Immature natural killer cell (primary cell): Measurements from ENCODE around the gene ANKMY1. TPM values are rescaled to one million over a fixed set of nuclear protein-coding genes. Genes with fewer than 3 reads are reported as not detected.

Experiments used
- DNase-seq, 3 donors: peaks; one replicate each; pipeline ENCODE4 v3.0.0; 2022; ENCODE audit warnings: mixed read lengths in 1 of 3
- H3K27ac Mint-ChIP-seq, 6 donors: one replicate each; pipeline ENCODE4 v1.8.0; 2020; ENCODE audit warnings: mixed read lengths in 6 of 6, mild to moderate bottlenecking in 5 of 6, inconsistent platforms in 4 of 6, moderate library complexity in 3 of 6
- H3K27me3 Mint-ChIP-seq, 3 donors: one replicate each; pipeline ENCODE4 v1.8.0; 2020 to 2021; ENCODE audit warnings: low read depth in 3 of 3, mild to moderate bottlenecking in 3 of 3, mixed read lengths in 3 of 3, moderate library complexity in 3 of 3, inconsistent platforms in 1 of 3
- H3K36me3 Mint-ChIP-seq, 3 donors: one replicate each; pipeline ENCODE4 v1.8.0; 2020; ENCODE audit warnings: mixed read lengths in 3 of 3, inconsistent platforms in 2 of 3, mild to moderate bottlenecking in 2 of 3
- H3K4me1 Mint-ChIP-seq, 2 donors: one replicate each; pipeline ENCODE4 v1.8.0; 2020; ENCODE audit warnings: inconsistent platforms in 2 of 2, mild to moderate bottlenecking in 2 of 2, mixed read lengths in 2 of 2, moderate library complexity in 1 of 2
- H3K4me3 Mint-ChIP-seq, 5 donors: one replicate each; pipeline ENCODE4 v1.8.0; 2020; ENCODE audit warnings: mild to moderate bottlenecking in 5 of 5, mixed read lengths in 5 of 5, inconsistent platforms in 3 of 5, moderate library complexity in 3 of 5
- H3K9me3 Mint-ChIP-seq, 6 donors: one replicate each; pipeline ENCODE4 v1.8.0; 2020; ENCODE audit warnings: mild to moderate bottlenecking in 6 of 6, mixed read lengths in 6 of 6, inconsistent platforms in 4 of 6, moderate library complexity in 3 of 6
- polyA plus RNA-seq, 3 donors: library from polyadenylated mRNA; unstranded; fragments of 300-500 nt; fragmentation: Illumina TruSeq; gene quantifications; one replicate each; pipeline ENCODE4 v1.2.3, GENCODE V29; 2021

Gene ANKMY1
- polyA plus RNA-seq, 3 donors from 2014 or later = 5.6 to 12.4 (median 7.3) TPM

- DNase-seq = no peak
- Mint-ChIP-seq H3K36me3 (no peaks in the 10 kb centered on the region), H3K9me3 (peaks cover 0 to 2% (median 0%) of the 10 kb centered on the region in 6 donors), H3K27ac (no peak overlapping the region), H3K4me3 (no peak overlapping the region), H3K27me3 (peaks cover 0 to 7% (median 3%) of the 10 kb centered on the region in 3 donors), H3K4me1 (peaks cover 0 to 2% of the 10 kb centered on the region in 2 donors)
Observed at GRCh38 chr2:240461471-240462072, 96.2 kb downstream of the ANKMY1 start.

- H3K4me1 Mint-ChIP-seq = peaks cover 0 to 2% of the 10 kb centered on the region in 2 donors
- peaks cover 0 to 2% (median 0%) of the 10 kb centered on the region in 6 donors for H3K9me3 Mint-ChIP-seq
- no peak overlapping the region for H3K4me3 Mint-ChIP-seq
- peaks cover 0 to 7% (median 3%) of the 10 kb centered on the region in 3 donors for H3K27me3 Mint-ChIP-seq
- H3K36me3 Mint-ChIP-seq = no peaks in the 10 kb centered on the region
- no peak overlapping the region for H3K27ac Mint-ChIP-seq
- DNase-seq = no peak
Observed at GRCh38 chr2:240460781-240461431, 96.9 kb downstream of the ANKMY1 start.

GRCh38 chr2:240460253-240460711 lies 97.5 kb downstream of the ANKMY1 start:
- H3K27ac Mint-ChIP-seq = no peak overlapping the region
- no peak for DNase-seq
- peaks cover 0 to 2% (median 0%) of the 10 kb centered on the region in 6 donors for H3K9me3 Mint-ChIP-seq
- peaks cover 0 to 2% of the 10 kb centered on the region in 2 donors for H3K4me1 Mint-ChIP-seq
- peaks cover 0 to 7% (median 3%) of the 10 kb centered on the region in 3 donors for H3K27me3 Mint-ChIP-seq
- H3K36me3 Mint-ChIP-seq = no peaks in the 10 kb centered on the region
- H3K4me3 Mint-ChIP-seq = no peak overlapping the region

- no peak overlapping the region for H3K4me3 Mint-ChIP-seq
- H3K27me3 Mint-ChIP-seq = peaks cover under 1 to 7% (median 3%) of the 10 kb centered on the region in 3 donors
- H3K9me3 Mint-ChIP-seq = peaks cover 0 to 2% (median 0%) of the 10 kb centered on the region in 6 donors
- H3K4me1 Mint-ChIP-seq = peaks cover 0 to 4% of the 10 kb centered on the region in 2 donors
- no peaks in the 10 kb centered on the region for H3K36me3 Mint-ChIP-seq
- DNase-seq = no peak
- no peak overlapping the region for H3K27ac Mint-ChIP-seq
Observed at GRCh38 chr2:240459401-240460252, 98.2 kb downstream of the ANKMY1 start.

- Mint-ChIP-seq H3K27me3 (peaks cover 5 to 8% (median 6%) of the 10 kb centered on the region in 3 donors), H3K9me3 (peaks cover 0 to 2% (median 0%) of the 10 kb centered on the region in 6 donors), H3K4me1 (peaks cover 0 to 5% of the 10 kb centered on the region in 2 donors), H3K36me3 (no peaks in the 10 kb centered on the region), H3K4me3 (no peak overlapping the region), H3K27ac (no peak overlapping the region)
- DNase-seq = no peak
Observed at GRCh38 chr2:240458900-240459391, 98.8 kb downstream of the ANKMY1 start.

- H3K36me3 Mint-ChIP-seq = no peaks in the 10 kb centered on the region
- peaks cover 6 to 9% (median 6%) of the 10 kb centered on the region in 3 donors for H3K27me3 Mint-ChIP-seq
- H3K4me3 Mint-ChIP-seq = no peak overlapping the region
- H3K4me1 Mint-ChIP-seq = peaks cover 0 to 6% of the 10 kb centered on the region in 2 donors
- H3K27ac Mint-ChIP-seq = no peak overlapping the region
- no peak for DNase-seq
- H3K9me3 Mint-ChIP-seq = peaks cover 0 to 2% (median 0%) of the 10 kb centered on the region in 6 donors
Observed at GRCh38 chr2:240458044-240458899, 99.5 kb downstream of the ANKMY1 start.

GRCh38 chr2:240457223-240458043 lies 100.4 kb downstream of the ANKMY1 start:
- Mint-ChIP-seq H3K4me1 (peaks cover 0 to 6% of the 10 kb centered on the region in 2 donors), H3K4me3 (no peak overlapping the region), H3K9me3 (peaks cover 0 to 2% (median 0%) of the 10 kb centered on the region in 6 donors), H3K36me3 (no peaks in the 10 kb centered on the region), H3K27ac (no peak overlapping the region), H3K27me3 (peaks cover 6 to 9% (median 6%) of the 10 kb centered on the region in 3 donors)
- DNase-seq = no peak

- H3K4me1 Mint-ChIP-seq = peaks cover 0 to 11% of the 10 kb centered on the region in 2 donors
- H3K27ac Mint-ChIP-seq = no peak overlapping the region
- no peak overlapping the region for H3K4me3 Mint-ChIP-seq
- DNase-seq = no peak
- H3K36me3 Mint-ChIP-seq = no peaks in the 10 kb centered on the region
- H3K9me3 Mint-ChIP-seq = peaks cover 0 to 2% (median 0%) of the 10 kb centered on the region in 6 donors
- peaks cover 9 to 10% (median 10%) of the 10 kb centered on the region in 3 donors for H3K27me3 Mint-ChIP-seq
Observed at GRCh38 chr2:240456447-240457222, 101.2 kb downstream of the ANKMY1 start.

- Mint-ChIP-seq H3K9me3 (peaks cover 0 to 2% (median 0%) of the 10 kb centered on the region in 6 donors), H3K36me3 (no peaks in the 10 kb centered on the region), H3K27me3 (peaks cover 9 to 12% (median 10%) of the 10 kb centered on the region in 3 donors), H3K4me1 (peaks cover 0 to 11% of the 10 kb centered on the region in 2 donors), H3K27ac (no peak overlapping the region), H3K4me3 (no peak overlapping the region)
- no peak for DNase-seq
Observed at GRCh38 chr2:240455647-240456446, 101.9 kb downstream of the ANKMY1 start.

- H3K4me1 Mint-ChIP-seq = peaks cover 0 to 12% of the 10 kb centered on the region in 2 donors
- H3K27ac Mint-ChIP-seq = no peak overlapping the region
- H3K27me3 Mint-ChIP-seq = peaks cover 10 to 11% (median 10%) of the 10 kb centered on the region in 3 donors
- no peak overlapping the region for H3K4me3 Mint-ChIP-seq
- H3K9me3 Mint-ChIP-seq = peaks cover 0 to 2% (median 0%) of the 10 kb centered on the region in 6 donors
- H3K36me3 Mint-ChIP-seq = no peaks in the 10 kb centered on the region
- DNase-seq = no peak
Observed at GRCh38 chr2:240455272-240455646, 102.5 kb downstream of the ANKMY1 start.
